ENCODE data around the gene C1QTNF3. TPM values are rescaled to one million over a fixed set of nuclear protein-coding genes. Genes with fewer than 3 reads are reported as not detected.

Gene C1QTNF3
- total and polyA plus RNA-seq, 2 experiments from 2014 or later: 1.7 to 2.0 TPM

GRCh38 chr5:34017254-34017653 is 25.8 kb downstream of the C1QTNF3 start:
- H3K9me3 Mint-ChIP-seq: no peaks in the 10 kb centered on the region
- H3K27ac ChIP-seq (ENCODE audit: low read depth): no peak overlapping the region
- no peaks in the 10 kb centered on the region for H4K20me1 ChIP-seq (replicated peaks; ENCODE audit: insufficient read depth)
- H3K4me3 ChIP-seq: no peak overlapping the region
- H3K4me1 ChIP-seq (ENCODE audit: insufficient read depth): no peaks in the 10 kb centered on the region
- H3F3A ChIP-seq (replicated peaks; ENCODE audit: low read depth): no peaks in the 10 kb centered on the region
- H3K9me2 ChIP-seq (ENCODE audit: insufficient read depth): no peaks in the 10 kb centered on the region
- no peak for DNase-seq (ENCODE audit: low spot score)
- no peak overlapping the region for H3K4me2 ChIP-seq
- H3K79me2 ChIP-seq (replicated peaks; ENCODE audit: insufficient read depth): no peaks in the 10 kb centered on the region
- H3K4me1 Mint-ChIP-seq: peaks cover 7% of the 10 kb centered on the region
- no peaks in the 10 kb centered on the region for H3K36me3 ChIP-seq (ENCODE audit: insufficient read depth)
- peaks cover 3% of the 10 kb centered on the region for H3K27me3 Mint-ChIP-seq (ENCODE audit: insufficient read depth, low read depth, poor library complexity)
- no peaks in the 10 kb centered on the region for H3K27me3 ChIP-seq (ENCODE audit: insufficient read depth)
- no peak for TF ChIP-seq NANOG (IDR thresholded peaks at IDR 0.05; ENCODE audit: borderline replicate concordance)
- no peak for TF ChIP-seq JUNB (IDR thresholded peaks at IDR 0.05; ENCODE audit: unreplicated experiment)
- no peak overlapping the region for H3K4me3 Mint-ChIP-seq
- 0 out of 2 replicates have a peak overlapping the region, but pooled peaks have one; percentile 50 for H3K27ac Mint-ChIP-seq
- ATAC-seq: no peak
- no peak overlapping the region for H2AFZ ChIP-seq
- no peaks in the 10 kb centered on the region for H3K36me3 Mint-ChIP-seq (ENCODE audit: low read depth)

GRCh38 chr5:34016750-34017149 is 26.3 kb downstream of the C1QTNF3 start:
- peaks cover 2% of the 10 kb centered on the region; the same call in 1 of the 3 replicates for H3K4me1 Mint-ChIP-seq
- H3K36me3 ChIP-seq (ENCODE audit: insufficient read depth): no peaks in the 10 kb centered on the region
- H3K4me3 ChIP-seq: no peak overlapping the region
- H3K4me2 ChIP-seq: no peak overlapping the region
- H3K27me3 Mint-ChIP-seq (ENCODE audit: insufficient read depth, low read depth, poor library complexity): peaks cover 3% of the 10 kb centered on the region
- ATAC-seq (no peak), DNase-seq (ENCODE audit: low spot score) (no peak)
- TF ChIP-seq STAT1 (IDR thresholded peaks at IDR 0.05; ENCODE audit: unreplicated experiment) (no peak), ZNF114 (CRISPR knock-in tag; IDR thresholded peaks at IDR 0.05) (no peak), CREB1 (CRISPR knock-in tag; IDR thresholded peaks at IDR 0.05; ENCODE audit: low read depth) (no peak), EZH2 (IDR thresholded peaks at IDR 0.05; ENCODE audit: low read depth, unreplicated experiment) (no peak), ZNF462 (CRISPR knock-in tag; IDR thresholded peaks at IDR 0.05) (no peak), CTCF (conservative IDR thresholded peaks at IDR 0.05; ENCODE audit: low read depth in 2 of 2) (no peak), REST (IDR thresholded peaks at IDR 0.05; ENCODE audit: unreplicated experiment) (no peak), ZNF331 (CRISPR knock-in tag; IDR thresholded peaks at IDR 0.05; ENCODE audit: low read depth) (no peak)
- H2AFZ ChIP-seq: no peak overlapping the region
- no peak overlapping the region for H3K27ac Mint-ChIP-seq
- no peaks in the 10 kb centered on the region for H3K36me3 Mint-ChIP-seq (ENCODE audit: low read depth)
- no peaks in the 10 kb centered on the region for H3F3A ChIP-seq (replicated peaks; ENCODE audit: low read depth)
- H3K9me3 Mint-ChIP-seq: no peaks in the 10 kb centered on the region
- no peaks in the 10 kb centered on the region for H3K79me2 ChIP-seq (replicated peaks; ENCODE audit: insufficient read depth)
- no peak overlapping the region for H3K27ac ChIP-seq (ENCODE audit: low read depth)
- H3K4me3 Mint-ChIP-seq: no peak overlapping the region
- no peaks in the 10 kb centered on the region for H3K27me3 ChIP-seq (ENCODE audit: insufficient read depth)
- H3K4me1 ChIP-seq (ENCODE audit: insufficient read depth): no peaks in the 10 kb centered on the region
- no peaks in the 10 kb centered on the region for H4K20me1 ChIP-seq (replicated peaks; ENCODE audit: insufficient read depth)
- no peaks in the 10 kb centered on the region for H3K9me2 ChIP-seq (ENCODE audit: insufficient read depth)

All from GM23338 (cell line).